Stimulated activated CD8-positive, alpha-beta memory T cell treated with anti-CD3 and anti-CD28 coated beads, Interleukin-12 subunit alpha, Interleukin-12 subunit beta, amount 100 ng/mL, for 4 hours (primary cell): ENCODE results near the gene SEPTIN14.
"Not testable (repeated sequence)": the region's sequence is repeated elsewhere in the genome, so short reads cannot be mapped to it uniquely, and the experiment has no call there.

ENCODE experiments used
- DNase-seq: peaks from one replicate; pipeline ENCODE4 v3.0.0-alpha.2; 2020; ENCODE audit warnings: low read depth

SEPTIN14 gene

GRCh38 chr7:55862652-55863051 lies at the start of gene SEPTIN14:
TSS of gene SEPTIN14 (minus strand) at chr7:55862752. CDS start at chr7:55861996, 756 bp downstream.
- DNase-seq: not testable (repeated sequence)

DNA sequence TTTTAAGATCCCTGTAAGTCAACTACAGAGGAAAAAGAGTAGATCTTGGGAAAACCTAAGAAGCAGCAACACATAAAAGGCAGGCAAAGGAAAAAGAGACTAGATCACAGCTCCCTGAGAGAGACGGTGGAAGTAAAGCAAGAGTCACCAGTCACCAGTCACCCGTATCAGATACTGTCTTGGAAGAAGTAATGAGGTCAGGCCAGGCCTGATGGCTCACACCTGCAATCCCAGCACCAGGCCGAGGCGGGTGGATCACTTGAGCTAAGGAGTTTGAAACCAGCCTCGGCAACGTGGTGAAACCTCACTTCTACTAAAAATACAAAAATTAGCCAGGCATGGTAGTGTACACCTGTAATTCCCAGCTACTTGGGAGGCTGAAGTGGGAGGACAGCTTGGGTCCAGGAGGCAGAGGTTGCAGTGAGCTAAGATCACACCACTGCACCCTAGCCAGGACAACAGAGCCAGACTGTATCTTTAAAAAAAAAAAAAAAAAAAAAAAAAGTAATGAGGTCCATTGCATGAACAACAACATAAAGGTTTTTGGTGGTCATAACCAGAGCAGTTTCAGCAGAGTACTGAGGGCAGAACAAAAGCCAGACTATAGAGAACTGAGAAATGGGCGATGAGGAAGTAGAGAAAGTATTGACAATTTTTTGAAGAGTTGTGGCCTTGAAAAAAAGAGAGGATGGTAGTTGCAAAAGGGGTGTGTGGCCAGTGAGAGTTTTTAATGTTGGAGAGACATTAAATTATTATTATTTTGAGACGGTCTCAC lies 41.6 kb upstream of the SEPTIN14 start:
- DNase-seq: no peak

- not testable (repeated sequence) for DNase-seq
These were observed 38.5 kb upstream of the SEPTIN14 start for GRCh38 chr7:55901059-55901458.

GRCh38 chr7:55898287-55898686 lies 35.7 kb upstream of the SEPTIN14 start:
- no peak for DNase-seq

DNA sequence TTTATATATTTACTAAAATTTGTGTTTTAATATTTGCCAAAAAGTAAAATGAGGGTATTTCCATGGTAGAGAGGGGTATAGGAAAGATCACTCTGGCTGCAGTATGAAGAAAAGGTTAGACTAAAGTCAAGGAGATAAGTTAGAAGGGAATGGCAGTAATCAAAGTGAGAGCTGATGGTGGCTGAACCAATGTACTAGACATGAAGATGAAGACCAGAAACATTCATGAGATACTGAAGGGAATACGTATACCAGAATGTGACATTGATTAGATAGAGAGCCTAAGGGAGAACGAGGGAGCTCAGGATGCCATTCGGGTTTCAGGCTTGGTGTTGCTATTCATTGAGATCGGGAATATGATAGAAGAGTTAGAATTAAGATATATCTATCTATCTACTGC lies 32.5 kb upstream of the SEPTIN14 start:
- DNase-seq: no peak

DNA sequence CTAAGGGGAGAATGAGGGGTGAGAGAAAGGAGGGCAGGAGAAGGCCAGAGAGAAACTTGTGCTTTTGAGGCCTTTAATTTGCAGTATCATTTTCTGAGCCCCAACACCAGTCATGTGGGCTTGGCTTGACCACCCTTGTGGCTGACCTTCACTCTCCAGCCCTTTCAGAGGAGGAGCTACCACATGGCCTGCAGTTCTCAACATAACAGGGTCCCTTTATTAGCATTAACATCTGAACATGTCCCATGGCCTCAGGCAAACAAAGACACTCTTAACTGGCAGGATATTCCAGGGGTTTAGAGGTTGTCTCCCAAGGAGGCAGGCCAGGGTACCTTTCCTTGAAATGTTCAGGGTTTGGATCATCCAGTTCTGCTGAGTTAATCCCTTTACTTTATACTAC lies 31.4 kb upstream of the SEPTIN14 start:
- no peak for DNase-seq

GRCh38 chr7:55888378-55888777 lies 25.8 kb upstream of the SEPTIN14 start:
- not testable (repeated sequence) for DNase-seq

DNA sequence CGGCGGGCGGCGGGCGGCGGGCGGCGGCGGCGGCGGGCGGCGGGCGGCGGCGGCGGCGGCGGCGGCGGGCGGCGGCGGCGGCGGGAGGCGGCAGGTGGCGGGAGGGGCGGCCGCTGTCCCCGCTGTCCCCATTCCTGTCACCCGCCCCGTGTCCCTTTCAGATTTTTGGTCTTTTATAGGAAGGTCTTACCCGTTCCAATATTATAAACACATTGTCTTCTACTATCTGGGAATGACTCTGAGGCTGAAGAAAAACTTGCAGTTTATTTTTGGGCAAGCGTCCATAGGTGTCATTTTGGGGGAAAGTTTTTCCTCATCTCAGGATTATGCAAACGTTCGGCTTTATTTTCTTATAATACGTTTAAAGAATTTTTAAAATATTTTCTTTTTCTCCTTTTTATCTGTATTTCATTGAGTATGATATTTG lies 25.3 kb upstream of the SEPTIN14 start:
- DNase-seq: no peak

GRCh38 chr7:55884321-55884720 lies 21.8 kb upstream of the SEPTIN14 start:
- no peak for DNase-seq

DNA sequence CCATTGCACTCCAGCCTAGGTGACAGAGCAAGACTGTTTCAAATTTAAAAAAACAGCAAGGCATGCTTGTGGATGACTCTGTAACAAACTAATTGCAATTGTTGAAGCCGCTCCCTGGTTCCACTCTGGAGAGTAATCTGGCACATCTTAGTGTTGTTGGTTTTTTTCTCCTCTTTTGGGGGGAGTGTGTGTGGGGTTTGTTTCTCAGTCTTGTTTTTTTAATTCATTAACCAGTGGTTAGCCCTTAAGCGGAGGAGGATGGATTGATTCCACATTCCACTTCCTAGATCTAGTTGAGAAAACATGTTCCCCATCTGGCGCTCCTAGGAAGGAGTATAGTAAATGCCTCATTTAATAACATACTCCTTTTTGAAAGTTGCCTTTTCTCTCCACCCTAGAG lies 16.1 kb upstream of the SEPTIN14 start:
- no peak for DNase-seq

DNA sequence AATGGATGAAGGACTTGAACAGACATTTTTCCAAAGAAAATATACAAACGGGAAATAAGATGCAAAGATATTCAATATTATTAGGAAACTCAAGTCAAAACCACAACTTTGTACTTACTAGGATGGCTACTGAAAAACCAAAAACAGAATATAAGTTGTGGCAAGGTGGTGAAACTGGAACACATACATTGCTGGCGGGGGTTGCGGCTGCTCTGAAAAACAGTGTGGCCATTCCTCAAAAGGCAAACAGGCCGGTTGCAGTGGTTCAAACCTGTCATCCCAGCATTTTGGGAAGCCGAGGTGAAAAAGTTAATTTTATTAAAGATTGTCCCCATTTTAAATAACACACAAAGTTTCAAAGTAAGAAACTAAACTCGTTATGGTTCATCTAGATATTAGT lies 14.8 kb upstream of the SEPTIN14 start:
- DNase-seq: no peak

DNA sequence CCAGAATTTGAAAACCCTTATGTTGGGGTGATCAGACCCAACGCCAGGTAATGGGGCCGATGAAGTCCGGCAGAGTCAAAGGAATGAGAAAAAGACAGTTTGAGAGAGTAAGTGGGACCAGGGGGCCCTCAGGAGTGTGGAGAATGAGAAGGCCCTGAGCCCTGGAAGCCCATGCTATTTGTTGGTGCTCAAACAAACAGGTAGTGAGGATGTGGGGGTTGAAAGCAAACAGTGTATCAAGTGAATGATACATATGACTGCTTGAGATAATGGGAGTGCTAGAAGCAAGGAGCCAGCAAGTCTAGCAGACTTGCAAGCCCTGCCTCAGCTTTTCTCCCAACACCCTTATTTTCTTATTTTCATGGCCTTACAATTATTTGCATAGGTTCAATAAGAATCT lies 11.2 kb upstream of the SEPTIN14 start:
- DNase-seq: no peak

DNA sequence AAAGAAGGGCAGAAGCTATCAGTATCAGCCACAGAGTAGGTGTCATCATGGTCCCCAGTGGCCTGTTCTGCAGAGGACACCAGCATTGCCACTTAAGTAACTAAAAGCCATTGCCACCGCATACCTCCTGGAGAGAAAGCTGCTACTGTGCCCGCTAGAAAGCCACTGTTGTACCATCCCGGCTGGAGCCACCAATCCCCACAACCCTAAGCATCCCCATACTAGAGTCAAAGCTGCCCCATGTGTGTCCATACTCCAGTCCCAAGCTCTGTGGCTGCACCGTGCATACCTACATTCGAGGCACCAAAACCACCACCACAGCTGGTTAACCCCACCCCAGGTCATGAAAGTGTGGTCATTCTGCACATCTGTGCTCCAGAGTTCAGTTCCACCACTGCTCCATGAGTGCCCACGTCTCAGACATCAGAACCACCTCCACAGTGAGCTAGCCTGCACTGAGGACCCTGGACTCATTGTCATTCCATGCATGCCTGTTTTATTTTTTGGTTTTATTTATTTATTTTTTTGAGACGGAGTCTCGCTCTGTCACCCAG lies 9.5 kb upstream of the SEPTIN14 start:
- no peak for DNase-seq

- DNase-seq: not testable (repeated sequence)
These were observed 6.4 kb upstream of the SEPTIN14 start for GRCh38 chr7:55868989-55869388.

- not testable (repeated sequence) for DNase-seq
These were observed 17.4 kb downstream of the SEPTIN14 start for GRCh38 chr7:55845164-55845563.

DNA sequence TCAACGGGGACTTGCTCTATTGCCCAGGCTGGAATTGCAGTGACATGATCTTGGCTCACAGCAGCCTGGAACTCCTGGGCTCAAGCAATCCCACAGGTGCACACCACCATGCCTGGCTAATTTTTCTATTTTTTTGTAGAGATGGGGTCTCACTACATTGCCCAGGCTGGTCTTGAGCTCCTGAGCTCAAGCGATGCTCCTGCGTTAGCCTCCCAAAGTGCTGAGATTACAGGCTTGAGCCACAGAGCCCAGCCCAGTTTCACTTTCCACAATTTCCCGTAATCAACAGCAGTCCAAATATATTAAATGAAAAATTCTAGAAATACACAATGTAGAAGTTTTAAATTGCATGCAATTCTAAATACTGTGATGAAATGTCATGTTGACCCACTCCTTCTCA lies 24.0 kb downstream of the SEPTIN14 start:
- no peak for DNase-seq

- no peak for DNase-seq
These were observed 35.0 kb downstream of the SEPTIN14 start for GRCh38 chr7:55827577-55827976.

DNA sequence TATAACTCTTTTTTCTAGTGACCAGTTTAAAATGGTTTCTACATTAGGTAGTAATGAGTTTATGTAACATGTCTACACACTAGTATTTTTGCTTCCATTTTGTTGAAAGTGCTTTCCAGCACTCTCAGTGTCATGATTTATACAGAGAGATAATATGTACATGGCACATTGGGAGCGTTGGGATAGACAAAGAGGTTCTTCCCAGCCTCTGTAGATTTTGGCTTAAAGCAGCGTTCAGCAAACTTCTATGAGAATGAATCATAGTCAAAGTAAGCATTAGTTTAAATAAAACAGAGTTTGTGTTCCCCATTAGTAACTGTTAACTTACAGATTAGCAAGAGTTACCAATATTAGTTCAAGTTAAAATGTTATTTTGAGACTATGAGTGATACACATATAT lies 43.9 kb downstream of the SEPTIN14 start:
- no peak for DNase-seq

DNA sequence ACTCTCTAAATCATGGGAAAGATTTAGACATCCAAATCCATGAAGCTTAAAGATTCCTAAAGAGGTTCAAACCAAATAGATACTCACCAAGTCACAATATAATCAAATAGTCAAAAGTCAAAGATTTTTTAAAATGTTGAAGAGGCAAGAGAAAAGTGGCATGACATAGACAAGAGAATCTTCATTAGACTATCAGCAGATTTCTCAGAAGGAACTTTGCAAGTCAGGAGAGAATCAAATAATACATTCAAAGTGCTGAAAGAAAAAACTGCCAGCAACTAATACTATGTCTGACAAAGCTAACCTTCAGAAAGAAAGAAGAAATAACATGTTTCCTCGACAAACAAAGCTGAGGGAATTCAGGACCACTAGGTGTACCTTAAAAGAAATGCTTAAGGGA lies 65.3 kb downstream of the SEPTIN14 start:
- not testable (repeated sequence) for DNase-seq

- DNase-seq: no peak
These were observed 68.0 kb downstream of the SEPTIN14 start for GRCh38 chr7:55794527-55794926.

DNA sequence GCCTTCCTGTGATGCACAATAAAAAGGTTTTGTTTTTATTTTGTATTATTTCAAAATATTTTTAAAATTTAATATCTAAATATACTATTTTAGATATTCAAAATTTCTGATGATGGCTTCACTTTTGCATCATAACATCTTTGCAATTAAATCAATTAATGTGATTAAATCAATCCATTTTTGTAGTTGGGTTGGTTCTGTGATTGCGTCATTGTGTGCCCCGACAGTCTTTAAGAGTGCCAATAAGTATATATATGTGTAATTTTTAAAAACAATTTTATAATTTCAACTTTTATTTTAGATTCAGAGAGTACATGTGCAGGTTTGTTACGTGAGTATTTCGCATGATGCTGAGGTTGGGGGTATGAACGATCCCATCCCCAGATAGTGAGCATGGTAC lies 70.5 kb downstream of the SEPTIN14 start:
- no peak for DNase-seq

GRCh38 chr7:55787796-55788195 lies 74.8 kb downstream of the SEPTIN14 start:
- no peak for DNase-seq

- DNase-seq: no peak
These were observed 75.7 kb downstream of the SEPTIN14 start for GRCh38 chr7:55786901-55787300.

GRCh38 chr7:55785444-55785843 lies 77.1 kb downstream of the SEPTIN14 start:
- not testable (repeated sequence) for DNase-seq
